ENCODE data around the gene HDLBP. TPM values are rescaled to one million over a fixed set of nuclear protein-coding genes. Genes with fewer than 3 reads are reported as not detected.
A peak's percentile ranks its signal among the peaks of the same experiment; 100 is the strongest.

HDLBP gene
- total and polyA plus RNA-seq, 10 of the 15 experiments (the other 5 are each of a cell fraction or from before 2014, with no cell fraction given) = 19.5 to 383 (median 249) TPM

- TF ChIP-seq CEBPZ (IDR thresholded peaks at IDR 0.05; ENCODE audit: low read depth, low read length) = no peak
- peak; percentile 67 for TF ChIP-seq KLF5 (IDR thresholded peaks at IDR 0.05; ENCODE audit: partially characterized antibody)
- no peak for TF ChIP-seq SUPT20H (IDR thresholded peaks at IDR 0.05; ENCODE audit: borderline replicate concordance, control insufficient read depth, low read depth, low read length)
- peak; percentile 97 for TF ChIP-seq NBN (IDR thresholded peaks at IDR 0.05)
- no peak for TF ChIP-seq E4F1 (IDR thresholded peaks at IDR 0.05; ENCODE audit: borderline replicate concordance, partially characterized antibody)
- peak; percentile 72 for TF ChIP-seq ZNF207 (IDR thresholded peaks at IDR 0.05; ENCODE audit: borderline replicate concordance)
- TF ChIP-seq CHD1 (IDR thresholded peaks at IDR 0.05; ENCODE audit: low read depth, low read length) = peak; percentile 95
- peak; percentile 84; the same call in 1 of the 2 replicates for TF ChIP-seq NFYB (IDR thresholded peaks at IDR 0.05; ENCODE audit: insufficient read depth, low read depth, low read length)
- TF ChIP-seq CREM (IDR thresholded peaks at IDR 0.05; ENCODE audit: low read depth) = no peak; the same call in 1 of the 2 replicates
- TF ChIP-seq RAD21 (IDR thresholded peaks at IDR 0.05; ENCODE audit: insufficient read depth, low read depth, low read length) = 0 out of 2 replicates have a peak, but pooled peaks have one; percentile 4
- no peak for TF ChIP-seq ZSCAN29 (IDR thresholded peaks at IDR 0.05)
- TF ChIP-seq MYB (IDR thresholded peaks at IDR 0.05; ENCODE audit: borderline replicate concordance, low read depth, low read length) = peak; percentile 63; the same call in 1 of the 2 replicates
- TF ChIP-seq KAT2A (conservative IDR thresholded peaks at IDR 0.05; ENCODE audit: control insufficient read depth, low read depth, low read length) = no peak
- TF ChIP-seq RCOR1 (conservative IDR thresholded peaks at IDR 0.05; ENCODE audit: low read depth, low read length) = no peak
- TF ChIP-seq PRDM15 (CRISPR knock-in tag; IDR thresholded peaks at IDR 0.05) = no peak
- peak; percentile 97 for TF ChIP-seq NRF1 (conservative IDR thresholded peaks at IDR 0.05; ENCODE audit: low read depth, low read length)
Measured at GRCh38 chr2:241315093-241315878, at the start of gene HDLBP (continued).

Measured in GM12878 (cell line).